C4-2B (cell line): ENCODE results near the gene GIMAP8.

Experiments used
- CTCF ChIP-seq: fragments of 450-650 bp; conservative IDR thresholded peaks from 2 replicates; pipeline ENCODE4 v1.5.1; 2017; ENCODE audit warnings: mild to moderate bottlenecking
- ZFX ChIP-seq: fragments of 450-650 bp; IDR thresholded peaks from 2 replicates; pipeline ENCODE4 v1.6.1; 2017

GRCh38 chr7:150489782-150490181 lies 39.4 kb downstream of the GIMAP8 start:
- no peak for TF ChIP-seq CTCF
- TF ChIP-seq ZFX, result no peak
